Measurements from ENCODE around the gene IP6K2. TPM values are rescaled to one million over a fixed set of nuclear protein-coding genes. Genes with fewer than 3 reads are reported as not detected.
A peak's percentile ranks its signal among the peaks of the same experiment; 100 is the strongest.

The IP6K2 gene
- total and polyA plus RNA-seq, 2 of the 13 experiments (the other 11 are each of a cell fraction or from before 2014, with no cell fraction given) = 85.5 to 112 TPM

GRCh38 chr3:48663489-48664312, 53.3 kb downstream of the IP6K2 start (continued):
- TF ChIP-seq KLF15 (CRISPR knock-in tag; IDR thresholded peaks at IDR 0.05; ENCODE audit: borderline replicate concordance) (0 out of 2 replicates have a peak, but pooled peaks have one; percentile 56), POGK (CRISPR knock-in tag; conservative IDR thresholded peaks at IDR 0.05) (peak; percentile 74; the same call in 1 of the 2 replicates), SOX6 (IDR thresholded peaks at IDR 0.05) (no peak), SOX6 (CRISPR knock-in tag; IDR thresholded peaks at IDR 0.05) (peak; percentile 97), ZBTB46 (CRISPR knock-in tag; IDR thresholded peaks at IDR 0.05; ENCODE audit: borderline replicate concordance) (no peak), ARID4A (CRISPR knock-in tag; IDR thresholded peaks at IDR 0.05; ENCODE audit: borderline replicate concordance) (peak; percentile 93), HNF4A (CRISPR knock-in tag; IDR thresholded peaks at IDR 0.05) (peak; percentile 43; the same call in 1 of the 2 replicates), CAMTA2 (CRISPR knock-in tag; IDR thresholded peaks at IDR 0.05; ENCODE audit: borderline replicate concordance) (no peak), JDP2 (CRISPR knock-in tag; IDR thresholded peaks at IDR 0.05; ENCODE audit: borderline replicate concordance) (no peak), ZNF562 (CRISPR knock-in tag; IDR thresholded peaks at IDR 0.05; ENCODE audit: borderline replicate concordance) (no peak; the same call in 1 of the 2 replicates), ZNF335 (CRISPR knock-in tag; IDR thresholded peaks at IDR 0.05) (peak; percentile 79; the same call in 1 of the 2 replicates), ZNF800 (CRISPR knock-in tag; IDR thresholded peaks at IDR 0.05) (peak; percentile 40; the same call in 1 of the 2 replicates), ZNF296 (CRISPR knock-in tag; conservative IDR thresholded peaks at IDR 0.05) (no peak), SCMH1 (CRISPR knock-in tag; IDR thresholded peaks at IDR 0.05; ENCODE audit: borderline replicate concordance) (no peak), SNRNP70 (IDR thresholded peaks at IDR 0.05; ENCODE audit: low read depth, low read length) (no peak), ZNF235 (CRISPR knock-in tag; IDR thresholded peaks at IDR 0.05; ENCODE audit: borderline replicate concordance) (no peak)
- TF ChIP-seq, protein P1, sequence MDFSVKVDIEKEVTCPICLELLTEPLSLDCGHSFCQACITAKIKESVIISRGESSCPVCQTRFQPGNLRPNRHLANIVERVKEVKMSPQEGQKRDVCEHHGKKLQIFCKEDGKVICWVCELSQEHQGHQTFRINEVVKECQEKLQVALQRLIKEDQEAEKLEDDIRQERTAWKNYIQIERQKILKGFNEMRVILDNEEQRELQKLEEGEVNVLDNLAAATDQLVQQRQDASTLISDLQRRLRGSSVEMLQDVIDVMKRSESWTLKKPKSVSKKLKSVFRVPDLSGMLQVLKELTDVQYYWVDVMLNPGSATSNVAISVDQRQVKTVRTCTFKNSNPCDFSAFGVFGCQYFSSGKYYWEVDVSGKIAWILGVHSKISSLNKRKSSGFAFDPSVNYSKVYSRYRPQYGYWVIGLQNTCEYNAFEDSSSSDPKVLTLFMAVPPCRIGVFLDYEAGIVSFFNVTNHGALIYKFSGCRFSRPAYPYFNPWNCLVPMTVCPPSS (IDR thresholded peaks at IDR 0.05) = no peak

All from HepG2 (cell line).